Mesodermal cell (in vitro differentiated cells): ENCODE measurements around the gene OR4K2. TPM values are rescaled to one million over a fixed set of nuclear protein-coding genes. Genes with fewer than 3 reads are reported as not detected.
"Not testable (repeated sequence)": the region's sequence is repeated elsewhere in the genome, so short reads cannot be mapped to it uniquely, and the experiment has no call there.

ENCODE experiments used
- H3K27ac ChIP-seq: 2 replicates; pipeline ENCODE4 v1.7.0; 2013; ENCODE audit warnings: mild to moderate bottlenecking, low read depth, low read length, moderate library complexity; ENCODE audit not compliant: severe bottlenecking
- H3K36me3 ChIP-seq: 2 replicates; pipeline ENCODE4 v1.7.1; 2013; ENCODE audit warnings: mild to moderate bottlenecking, low read length, moderate library complexity; ENCODE audit not compliant: control insufficient read depth, insufficient read depth
- H3K4me1 ChIP-seq: one replicate; pipeline ENCODE4 v1.7.1; 2013; ENCODE audit warnings: mild to moderate bottlenecking, low read length; ENCODE audit not compliant: insufficient read depth, control insufficient read depth, poor library complexity, severe bottlenecking
- H3K4me3 ChIP-seq: 2 replicates; pipeline ENCODE4 v1.7.0; 2013; ENCODE audit warnings: low read length, control low read depth, mild to moderate bottlenecking; ENCODE audit not compliant: insufficient read depth, poor library complexity, severe bottlenecking; ENCODE audit errors: extremely low read depth
- H3K9me3 ChIP-seq: 2 replicates; pipeline ENCODE4 v1.7.1; 2013; ENCODE audit warnings: mild to moderate bottlenecking, low read length, moderate library complexity; ENCODE audit not compliant: control insufficient read depth
- WGBS, 2 experiments: methylation state at CpG; one replicate each; pipeline ENCODE4 v1.1.5; 2013; ENCODE audit warnings: missing lambda C conversion rate in 2 of 2; ENCODE audit not compliant: insufficient coverage in 2 of 2; 5-methylcytosine and 5-hydroxymethylcytosine counted together
- polyA plus RNA-seq, 2 experiments: library from polyadenylated mRNA; stranded (reverse); fragments of 50-300 nt; gene quantifications; one replicate each; pipeline ENCODE4 v1.2.3, GENCODE V29; 2013

OR4K2 gene
- not detected for polyA plus RNA-seq (2013, experiment 1 of 2)
- polyA plus RNA-seq (2013, experiment 2 of 2): not detected

- H3K4me3 ChIP-seq: no peak within 1 kb of the TSS
- peaks cover 46% of the 10 kb centered on the region for H3K9me3 ChIP-seq
- no peak within 1 kb of the TSS for H3K27ac ChIP-seq
- H3K4me1 ChIP-seq: no peaks in the 10 kb centered on the region
- WGBS, 2 experiments: no CpG with 5 or more reads among the region's 2 CpGs
- no peaks in the 10 kb centered on the region for H3K36me3 ChIP-seq
Observed at GRCh38 chr14:19874842-19875241, at the start of gene OR4K2. Gene OR4K2, plus strand, starts transcription at chr14:19875142. Its CDS starts 1,126 bp downstream, at chr14:19876268.

- 59 to 66% methylated on average over 7 to 8 of the region's 12 CpGs for WGBS, 2 experiments
- peaks cover 41% of the 10 kb centered on the region for H3K9me3 ChIP-seq
- H3K36me3 ChIP-seq, H3K4me3 ChIP-seq, H3K4me1 ChIP-seq, H3K27ac ChIP-seq: not testable (repeated sequence)
Observed at GRCh38 chr14:19827626-19828244, 47.2 kb upstream of the OR4K2 start.

DNA sequence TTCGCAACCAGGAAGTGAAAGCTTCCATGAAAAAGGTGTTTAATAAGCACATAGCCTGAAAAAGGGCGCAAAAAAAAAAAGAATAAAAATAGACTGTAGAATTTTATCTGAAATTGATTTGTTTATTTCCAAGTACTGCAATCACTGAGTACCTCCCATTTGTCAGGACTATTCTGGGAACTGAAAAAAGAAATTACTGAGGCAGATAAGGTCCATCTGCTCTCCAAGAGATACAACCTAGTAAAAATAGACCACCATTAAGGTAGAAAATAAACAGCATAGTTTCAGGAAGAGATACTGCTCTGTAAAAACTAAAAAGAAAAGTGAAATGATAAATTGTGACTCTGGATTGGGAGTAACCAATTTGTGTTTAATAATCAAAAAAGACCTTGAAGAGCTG, 46.6 kb upstream of the OR4K2 start:
- no peaks in the 10 kb centered on the region for H3K36me3 ChIP-seq
- H3K4me1 ChIP-seq: no peaks in the 10 kb centered on the region
- peaks cover 43% of the 10 kb centered on the region for H3K9me3 ChIP-seq
- no CpG with 5 or more reads among the region's 2 CpGs for WGBS, 2 experiments
- H3K4me3 ChIP-seq: no peak overlapping the region
- no peak overlapping the region for H3K27ac ChIP-seq

GRCh38 chr14:19834203-19834848, 40.6 kb upstream of the OR4K2 start:
- not testable (repeated sequence) for H3K4me1 ChIP-seq, H3K27ac ChIP-seq, H3K36me3 ChIP-seq, H3K4me3 ChIP-seq
- peaks cover 64% of the 10 kb centered on the region for H3K9me3 ChIP-seq
- 77 to 78% methylated on average over 5 to 6 of the region's 8 CpGs for WGBS, 2 experiments

DNA sequence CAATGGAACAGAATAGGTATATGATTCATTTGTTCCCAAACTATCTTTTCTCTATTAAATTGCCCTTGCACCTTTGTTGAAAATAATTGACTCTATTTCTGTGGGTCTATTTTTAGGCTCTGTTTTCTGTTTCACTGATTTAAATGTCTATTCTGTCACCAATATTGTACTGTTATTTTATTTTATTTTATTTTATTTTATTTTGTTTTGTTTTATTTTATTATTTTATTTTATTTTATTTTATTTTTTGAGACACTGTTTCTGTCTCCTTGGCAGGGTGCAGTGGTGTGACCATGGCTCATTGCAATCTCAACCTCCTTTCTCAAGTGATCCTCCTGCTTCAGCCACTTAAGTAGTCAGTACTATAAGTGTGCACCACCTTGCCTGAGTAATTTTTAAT, 36.5 kb upstream of the OR4K2 start:
- no peaks in the 10 kb centered on the region for H3K4me1 ChIP-seq
- no peak overlapping the region for H3K27ac ChIP-seq
- no peaks in the 10 kb centered on the region for H3K36me3 ChIP-seq
- H3K9me3 ChIP-seq: peaks cover 70% of the 10 kb centered on the region
- no peak overlapping the region for H3K4me3 ChIP-seq

GRCh38 chr14:19851365-19851764, 23.6 kb upstream of the OR4K2 start:
- Histone ChIP-seq H3K27ac (no peak overlapping the region), H3K4me1 (no peaks in the 10 kb centered on the region), H3K36me3 (no peaks in the 10 kb centered on the region), H3K9me3 (peaks cover 54% of the 10 kb centered on the region), H3K4me3 (no peak overlapping the region)

GRCh38 chr14:19866061-19866669, 8.8 kb upstream of the OR4K2 start:
- not testable (repeated sequence) for H3K36me3 ChIP-seq, H3K27ac ChIP-seq, H3K4me1 ChIP-seq, H3K4me3 ChIP-seq
- H3K9me3 ChIP-seq: peaks cover 58% of the 10 kb centered on the region
- WGBS, 2 experiments: 88 to 89% methylated on average over 32 to 37 of the region's 39 CpGs

GRCh38 chr14:19873178-19873577, 1.8 kb upstream of the OR4K2 start:
- no peaks in the 10 kb centered on the region for H3K4me1 ChIP-seq
- H3K36me3 ChIP-seq: no peaks in the 10 kb centered on the region
- H3K27ac ChIP-seq: no peak overlapping the region
- no peak overlapping the region for H3K4me3 ChIP-seq
- H3K9me3 ChIP-seq: peaks cover 49% of the 10 kb centered on the region
- WGBS, 2 experiments: 68 to 72% methylated on average over 5 to 6 of the region's 6 CpGs

DNA sequence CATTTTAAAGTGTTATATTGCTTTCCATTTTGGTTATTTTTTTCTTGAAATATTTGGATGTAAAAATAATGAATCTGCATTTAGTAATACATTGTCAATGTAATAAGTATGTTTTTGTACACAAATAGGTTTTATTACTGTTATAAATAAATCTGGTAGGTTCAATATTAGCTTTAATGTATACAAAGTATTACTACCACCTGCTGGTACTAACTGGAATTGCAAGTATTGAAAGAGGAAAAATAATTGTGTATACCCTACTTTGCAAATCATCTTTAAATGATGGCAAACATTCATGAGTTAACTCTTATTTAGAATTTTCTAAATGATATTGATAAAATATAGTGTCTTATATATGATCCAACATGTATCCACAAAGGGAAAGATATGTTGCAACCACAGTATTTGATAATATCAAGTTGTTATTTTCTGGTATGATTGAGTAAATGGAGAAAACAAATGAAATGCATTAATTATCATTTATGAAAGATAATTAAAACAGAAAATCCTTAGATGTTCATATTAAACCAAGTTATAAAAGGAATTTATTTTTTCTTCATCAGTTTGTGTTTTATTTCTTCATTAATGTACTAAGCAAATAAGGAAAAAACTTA, 3.2 kb downstream of the OR4K2 start:
- H3K9me3 ChIP-seq: peaks cover 45% of the 10 kb centered on the region

DNA sequence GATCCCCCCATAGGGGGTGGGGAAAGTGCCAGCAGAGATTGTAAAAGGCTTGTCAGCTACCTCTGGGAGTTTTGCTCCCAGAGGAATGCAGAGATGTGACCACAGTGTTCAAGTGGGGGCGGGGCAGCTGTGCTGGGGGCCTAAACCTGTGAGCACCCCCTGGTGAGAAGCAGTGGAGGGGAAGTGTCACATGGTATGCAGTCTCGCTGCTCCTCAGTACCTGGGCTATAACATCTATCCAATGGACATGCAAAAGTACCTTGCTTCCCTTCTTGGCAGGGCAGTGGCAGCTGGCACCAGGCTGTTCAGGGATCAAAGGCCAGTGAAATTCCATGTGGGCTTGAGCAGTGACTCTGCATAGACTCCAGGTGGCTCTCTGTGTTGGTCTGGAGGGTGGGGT, 20.3 kb downstream of the OR4K2 start:
- Histone ChIP-seq H3K27ac (no peak overlapping the region), H3K9me3 (peaks cover 85% of the 10 kb centered on the region), H3K4me1 (no peaks in the 10 kb centered on the region), H3K36me3 (no peaks in the 10 kb centered on the region), H3K4me3 (no peak overlapping the region)
- 14 to 43% methylated on average over 1 to 2 of the region's 2 CpGs for WGBS, 2 experiments

More for the DNA sequence above, 3.2 kb downstream of the OR4K2 start:
- H3K27ac ChIP-seq: no peak overlapping the region
- H3K4me3 ChIP-seq: no peak overlapping the region
- H3K4me1 ChIP-seq: no peaks in the 10 kb centered on the region
- no peaks in the 10 kb centered on the region for H3K36me3 ChIP-seq

- Histone ChIP-seq H3K36me3 (no peaks in the 10 kb centered on the region), H3K27ac (no peak overlapping the region), H3K9me3 (peaks cover 66% of the 10 kb centered on the region), H3K4me1 (no peaks in the 10 kb centered on the region), H3K4me3 (no peak overlapping the region)
- 68 to 69% methylated on average over 3 of the region's 3 CpGs for WGBS, 2 experiments
Observed at GRCh38 chr14:19900999-19901398, 26.1 kb downstream of the OR4K2 start.
